Nephron (organoid): ENCODE data around the gene SLC9A3.

Experiments
- H3K27ac Mint-ChIP-seq, 3 experiments: 2 replicates each; pipeline ENCODE4 v1.8.0; 2020; ENCODE audit warnings: mixed read lengths in 3 of 3, mild to moderate bottlenecking in 2 of 3, moderate library complexity in 1 of 3
- H3K27me3 Mint-ChIP-seq: 2 replicates; pipeline ENCODE4 v1.8.0; 2021; ENCODE audit warnings: low read depth, mild to moderate bottlenecking, moderate library complexity, mixed read lengths
- H3K36me3 Mint-ChIP-seq: 2 replicates; pipeline ENCODE4 v1.8.0; 2020; ENCODE audit warnings: low read depth, mixed read lengths
- H3K4me1 Mint-ChIP-seq: 2 replicates; pipeline ENCODE4 v1.8.0; 2020; ENCODE audit warnings: mixed read lengths
- H3K4me3 Mint-ChIP-seq, 3 experiments: 2 replicates each; pipeline ENCODE4 v1.8.0; 2020; ENCODE audit warnings: mild to moderate bottlenecking in 3 of 3, mixed read lengths in 3 of 3, moderate library complexity in 2 of 3
- H3K9me3 Mint-ChIP-seq: 2 replicates; pipeline ENCODE4 v1.8.0; 2020; ENCODE audit warnings: mixed read lengths
- TF ChIP-seq, protein P1 (sequence below), 3 experiments: fragments of 200-600 bp; sonication (generic); IDR thresholded peaks; one replicate each; pipeline ENCODE4 v1.5.0; 2021; ENCODE audit warnings: antibody characterized with exemption in 3 of 3; ENCODE audit not compliant: unreplicated experiment in 3 of 3

Gene SLC9A3

GRCh38 chr5:468401-468800 lies 55.8 kb downstream of the SLC9A3 start:
- no peak overlapping the region for H3K4me3 Mint-ChIP-seq
- peaks cover 7% of the 10 kb centered on the region for H3K4me1 Mint-ChIP-seq
- H3K36me3 Mint-ChIP-seq, result peaks cover 13% of the 10 kb centered on the region
- no peaks in the 10 kb centered on the region for H3K27me3 Mint-ChIP-seq
- no peaks in the 10 kb centered on the region for H3K9me3 Mint-ChIP-seq
- H3K27ac Mint-ChIP-seq, result no peak overlapping the region
- TF ChIP-seq, protein P1, sequence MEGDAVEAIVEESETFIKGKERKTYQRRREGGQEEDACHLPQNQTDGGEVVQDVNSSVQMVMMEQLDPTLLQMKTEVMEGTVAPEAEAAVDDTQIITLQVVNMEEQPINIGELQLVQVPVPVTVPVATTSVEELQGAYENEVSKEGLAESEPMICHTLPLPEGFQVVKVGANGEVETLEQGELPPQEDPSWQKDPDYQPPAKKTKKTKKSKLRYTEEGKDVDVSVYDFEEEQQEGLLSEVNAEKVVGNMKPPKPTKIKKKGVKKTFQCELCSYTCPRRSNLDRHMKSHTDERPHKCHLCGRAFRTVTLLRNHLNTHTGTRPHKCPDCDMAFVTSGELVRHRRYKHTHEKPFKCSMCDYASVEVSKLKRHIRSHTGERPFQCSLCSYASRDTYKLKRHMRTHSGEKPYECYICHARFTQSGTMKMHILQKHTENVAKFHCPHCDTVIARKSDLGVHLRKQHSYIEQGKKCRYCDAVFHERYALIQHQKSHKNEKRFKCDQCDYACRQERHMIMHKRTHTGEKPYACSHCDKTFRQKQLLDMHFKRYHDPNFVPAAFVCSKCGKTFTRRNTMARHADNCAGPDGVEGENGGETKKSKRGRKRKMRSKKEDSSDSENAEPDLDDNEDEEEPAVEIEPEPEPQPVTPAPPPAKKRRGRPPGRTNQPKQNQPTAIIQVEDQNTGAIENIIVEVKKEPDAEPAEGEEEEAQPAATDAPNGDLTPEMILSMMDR (IDR thresholded peaks at IDR 0.05; ENCODE audit: unreplicated experiment in 3 of 3), result no peak

DNA sequence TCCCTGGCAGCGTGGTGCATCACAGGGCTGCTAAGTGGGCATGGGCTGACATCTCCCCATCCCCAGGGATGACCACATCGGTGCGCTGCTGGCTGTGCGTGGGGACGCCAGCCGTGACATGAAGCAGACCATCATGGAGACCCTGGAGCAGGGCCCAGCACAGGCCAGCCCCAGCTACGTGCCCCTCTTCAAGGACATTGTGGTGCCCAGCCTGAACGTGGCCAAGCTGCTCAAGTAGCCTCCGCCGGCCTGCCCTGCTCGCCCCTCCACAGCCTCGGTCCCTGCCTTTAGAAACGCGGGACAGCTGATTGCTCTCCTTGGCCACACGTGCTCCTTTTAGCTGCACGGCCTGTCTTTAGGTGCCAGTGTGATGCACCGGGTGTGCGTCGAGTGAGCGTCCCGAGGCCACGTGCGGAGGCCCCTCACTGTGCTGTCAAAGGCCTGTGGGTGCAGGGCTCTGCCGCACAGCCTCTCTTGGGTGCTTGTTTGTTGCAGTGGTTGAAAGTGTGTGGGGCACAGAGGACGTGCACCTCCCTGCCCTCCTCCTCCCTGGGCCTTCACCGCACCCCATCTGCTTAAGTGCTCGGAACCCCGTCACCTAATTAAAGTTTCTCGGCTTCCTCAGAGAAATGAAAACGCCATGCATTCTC lies 57.5 kb downstream of the SLC9A3 start:
- no peaks in the 10 kb centered on the region for H3K27me3 Mint-ChIP-seq
- TF ChIP-seq, protein P1 (IDR thresholded peaks at IDR 0.05; ENCODE audit: unreplicated experiment in 3 of 3), result no peak
- peaks cover 4% of the 10 kb centered on the region for H3K4me1 Mint-ChIP-seq
- peaks cover 27% of the 10 kb centered on the region for H3K36me3 Mint-ChIP-seq
- no peak overlapping the region for H3K27ac Mint-ChIP-seq
- H3K4me3 Mint-ChIP-seq, result no peak overlapping the region
- H3K9me3 Mint-ChIP-seq, result no peaks in the 10 kb centered on the region

DNA sequence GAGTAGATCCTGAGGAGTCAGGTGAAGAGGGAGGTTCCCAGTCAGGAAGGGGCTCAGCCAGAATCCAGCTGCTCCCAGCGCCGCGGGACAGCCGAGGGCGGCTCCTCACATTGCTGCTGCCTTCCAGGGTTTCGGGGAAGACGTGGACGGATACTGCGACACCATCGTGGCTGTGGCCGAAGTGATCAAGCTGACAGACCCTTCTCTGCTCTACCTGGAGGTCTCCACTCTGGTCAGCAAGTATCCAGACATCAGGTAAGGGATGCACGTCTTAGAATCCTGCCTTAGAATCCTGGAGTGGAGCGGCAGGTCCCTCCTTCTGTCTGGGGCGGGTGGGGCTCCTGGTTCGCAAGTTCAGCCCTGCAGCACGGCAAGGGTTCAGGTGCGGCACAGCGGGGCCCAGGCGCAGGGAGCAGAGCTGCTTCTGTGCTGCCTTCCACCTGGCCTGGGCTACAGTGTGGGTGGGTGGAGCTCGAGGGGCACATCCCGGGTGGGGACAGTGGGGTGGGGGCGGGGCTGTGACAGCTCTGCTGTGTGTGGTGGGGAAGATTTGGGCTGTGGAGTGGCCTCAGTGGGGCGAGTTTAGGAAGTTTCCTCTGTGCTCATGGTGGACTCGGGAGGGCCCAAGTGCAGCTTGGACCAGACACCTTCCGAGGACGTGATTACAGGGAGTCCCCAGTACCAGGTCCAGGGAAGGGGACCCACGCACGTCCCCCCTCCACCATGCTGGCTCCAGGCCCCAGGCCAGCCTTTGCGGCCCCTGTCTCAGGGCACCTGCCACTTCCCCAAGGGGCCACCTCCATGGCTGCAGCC lies 58.5 kb downstream of the SLC9A3 start:
- H3K4me3 Mint-ChIP-seq, result no peak overlapping the region
- H3K9me3 Mint-ChIP-seq, result no peaks in the 10 kb centered on the region
- TF ChIP-seq, protein P1 (IDR thresholded peaks at IDR 0.05; ENCODE audit: unreplicated experiment in 3 of 3), result no peak
- no peak overlapping the region for H3K27ac Mint-ChIP-seq
- peaks cover 32% of the 10 kb centered on the region for H3K36me3 Mint-ChIP-seq
- no peaks in the 10 kb centered on the region for H3K4me1 Mint-ChIP-seq
- no peaks in the 10 kb centered on the region for H3K27me3 Mint-ChIP-seq

- H3K27ac Mint-ChIP-seq, result no peak overlapping the region
Observed at GRCh38 chr5:464843-465590, 59.2 kb downstream of the SLC9A3 start.

DNA sequence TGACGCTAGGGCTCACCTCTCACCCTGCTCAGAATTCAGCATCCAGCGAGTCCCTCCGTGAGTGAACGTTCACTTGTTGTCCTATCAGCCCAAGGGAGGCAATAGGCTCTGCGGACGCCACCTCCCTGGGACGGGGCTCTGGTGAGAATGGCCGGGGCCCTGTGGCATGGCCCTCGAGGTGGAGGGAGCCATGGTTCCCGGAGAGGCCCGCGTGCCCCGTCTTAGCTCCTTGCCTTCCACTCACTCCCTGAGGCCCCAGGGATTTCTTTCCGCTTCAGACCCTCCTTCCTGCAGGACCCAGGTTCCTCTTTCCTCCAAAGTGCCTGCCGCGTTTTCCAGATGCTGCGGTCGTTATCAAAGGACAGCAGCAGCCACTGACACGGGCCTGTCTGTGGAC lies 59.8 kb downstream of the SLC9A3 start:
- TF ChIP-seq, protein P1 (IDR thresholded peaks at IDR 0.05; ENCODE audit: unreplicated experiment in 3 of 3), result no peak
- Mint-ChIP-seq H3K9me3 (no peaks in the 10 kb centered on the region), H3K36me3 (peaks cover 44% of the 10 kb centered on the region), H3K4me3 (no peak overlapping the region), H3K4me1 (no peaks in the 10 kb centered on the region), H3K27me3 (no peaks in the 10 kb centered on the region), H3K27ac (no peak overlapping the region)

More at GRCh38 chr5:464843-465590, 59.2 kb downstream of the SLC9A3 start:
- TF ChIP-seq, protein P1 (IDR thresholded peaks at IDR 0.05; ENCODE audit: unreplicated experiment in 3 of 3), result no peak
- Mint-ChIP-seq H3K27me3 (no peaks in the 10 kb centered on the region), H3K9me3 (no peaks in the 10 kb centered on the region), H3K36me3 (peaks cover 38% of the 10 kb centered on the region), H3K4me1 (no peaks in the 10 kb centered on the region), H3K4me3 (no peak overlapping the region)
